ENCODE measurements around the gene KIF23.
"Not testable (repeated sequence)": the region's sequence is repeated elsewhere in the genome, so short reads cannot be mapped to it uniquely, and the experiment has no call there.

The KIF23 gene

DNA sequence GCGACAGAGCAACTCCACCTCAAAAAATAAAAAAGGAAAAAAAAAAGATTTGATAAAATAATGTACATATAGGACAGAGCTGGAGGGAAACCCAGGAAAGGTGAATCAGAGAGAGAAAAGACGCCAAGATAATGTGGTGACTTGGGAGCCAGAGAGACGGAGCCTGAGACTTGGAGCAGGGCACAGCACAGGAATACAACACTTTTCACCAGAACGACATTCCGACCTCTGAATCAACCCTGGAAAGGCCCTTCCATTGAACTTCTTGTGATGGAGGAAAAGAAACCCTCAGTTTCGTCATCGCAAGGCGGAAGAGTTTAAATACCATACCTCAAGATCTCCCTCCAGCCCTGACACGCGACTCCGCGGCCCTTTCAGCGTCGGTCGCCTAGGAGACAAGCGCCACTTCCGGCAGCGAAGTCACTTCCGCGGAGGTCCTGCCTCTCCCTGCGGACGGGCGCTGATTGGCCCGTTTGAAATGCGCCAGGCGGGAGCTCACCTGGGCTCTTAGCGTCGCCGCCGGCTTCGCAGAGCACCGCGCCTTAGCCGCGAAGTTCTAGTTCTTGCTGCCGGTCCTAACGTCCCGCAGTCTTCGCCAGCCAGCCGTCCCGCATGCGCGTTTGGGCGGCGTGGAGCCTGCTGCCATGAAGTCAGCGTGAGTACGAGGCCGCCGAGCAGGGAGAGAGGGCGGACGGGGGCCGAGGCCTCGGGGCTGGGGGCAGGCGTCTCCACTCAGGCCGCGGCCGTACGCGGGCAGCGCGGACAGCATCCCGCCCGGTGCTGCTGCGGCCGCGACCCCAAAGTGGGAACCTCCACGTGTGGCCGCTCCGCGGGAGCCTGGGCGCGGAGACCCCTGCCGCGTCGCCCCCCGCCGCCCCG is at the start of gene KIF23:
TSS of gene KIF23 (plus strand) at position 528 of the 879 bp plus-strand sequence. CDS start at position 645, 117 bp downstream.
- DNase-seq, result peak; percentile 66

- no peak for DNase-seq
These were observed 46.9 kb upstream of the KIF23 start for GRCh38 chr15:69367236-69367635.

- DNase-seq, result no peak
These were observed 44.5 kb upstream of the KIF23 start for GRCh38 chr15:69369631-69370030.

DNA sequence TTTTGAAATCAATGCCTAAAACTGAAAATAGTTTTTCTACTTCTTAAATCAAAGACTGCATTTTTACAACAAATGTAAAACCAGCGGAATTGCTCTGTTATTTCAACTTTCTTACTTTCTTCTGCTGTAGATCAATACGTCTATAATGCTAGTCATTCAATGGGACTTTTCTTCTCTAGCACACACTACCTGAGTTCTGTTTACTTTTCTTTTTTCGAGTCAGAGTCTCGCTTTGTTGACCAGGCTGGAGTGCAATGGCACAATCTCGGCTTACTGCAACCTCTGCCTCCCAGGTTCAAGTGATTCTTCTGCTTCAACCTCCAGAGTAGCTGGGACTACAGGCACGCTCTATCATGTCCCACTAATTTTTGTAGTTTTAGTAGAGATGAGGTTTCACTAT is 40.7 kb upstream of the KIF23 start:
- no peak for DNase-seq

DNA sequence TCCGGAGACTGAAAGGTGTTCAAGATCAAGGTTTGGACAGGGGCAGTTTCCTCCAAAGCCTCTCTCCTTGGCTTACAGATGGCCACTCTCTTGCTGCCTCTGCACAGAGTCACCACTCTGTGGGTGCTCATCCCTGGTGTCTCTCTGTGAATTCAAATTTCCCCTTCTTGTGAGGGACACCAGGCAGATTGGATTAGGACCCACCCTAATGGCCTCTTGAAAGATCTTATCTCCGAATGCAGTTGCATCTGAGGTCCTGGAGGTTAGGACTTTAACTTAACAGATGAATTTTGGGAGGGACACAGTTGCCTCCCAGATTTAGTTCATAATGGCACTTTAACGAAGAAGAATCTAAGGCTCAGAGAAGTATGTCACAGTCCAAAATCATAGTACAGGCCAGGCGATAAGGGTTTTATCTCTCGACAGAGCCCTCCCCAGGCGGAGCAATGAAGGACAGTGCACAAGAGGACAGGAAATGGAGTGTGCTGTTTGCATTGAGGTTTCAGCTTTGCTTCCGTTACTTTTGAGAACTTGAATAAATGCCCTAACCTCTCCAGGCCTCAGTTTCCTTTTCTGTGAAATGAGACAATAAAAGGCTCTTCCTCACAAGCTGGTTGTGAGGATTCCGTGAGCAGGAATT is 38.9 kb upstream of the KIF23 start:
- DNase-seq, result no peak

- no peak for DNase-seq
These were observed 36.8 kb upstream of the KIF23 start for GRCh38 chr15:69377216-69377970.

DNA sequence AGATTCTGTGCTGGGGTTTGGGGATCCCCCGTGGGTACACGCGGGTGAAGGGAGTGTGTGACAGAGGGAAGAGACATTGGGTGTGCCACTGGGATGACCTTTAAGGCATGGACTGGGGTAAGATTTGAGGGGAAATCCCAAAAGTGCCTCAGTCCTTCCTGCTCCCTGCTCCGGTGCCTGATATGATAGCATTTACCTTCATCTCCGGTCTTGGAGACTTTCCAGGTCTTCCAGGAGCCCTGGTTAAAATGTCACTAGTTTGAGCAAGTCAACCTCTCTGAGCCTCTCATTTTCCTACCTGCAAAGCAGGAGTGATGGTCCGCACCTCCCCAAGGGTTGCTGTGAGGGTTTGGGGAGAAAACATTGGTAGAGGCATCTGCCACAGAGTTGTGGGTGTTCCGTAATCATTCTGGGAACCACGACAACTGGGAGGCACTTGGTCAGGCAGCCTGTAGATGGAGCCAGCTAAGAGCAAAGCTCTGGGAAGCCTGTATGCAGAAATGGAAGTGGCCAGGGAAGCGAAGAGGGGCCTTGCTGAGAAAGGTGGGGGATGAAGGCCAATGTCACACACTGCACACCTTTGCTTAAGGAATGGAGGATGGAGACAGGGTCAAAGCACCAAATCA is 33.9 kb upstream of the KIF23 start:
- no peak for DNase-seq

GRCh38 chr15:69380726-69381105 is 33.4 kb upstream of the KIF23 start:
- DNase-seq, result no peak

DNA sequence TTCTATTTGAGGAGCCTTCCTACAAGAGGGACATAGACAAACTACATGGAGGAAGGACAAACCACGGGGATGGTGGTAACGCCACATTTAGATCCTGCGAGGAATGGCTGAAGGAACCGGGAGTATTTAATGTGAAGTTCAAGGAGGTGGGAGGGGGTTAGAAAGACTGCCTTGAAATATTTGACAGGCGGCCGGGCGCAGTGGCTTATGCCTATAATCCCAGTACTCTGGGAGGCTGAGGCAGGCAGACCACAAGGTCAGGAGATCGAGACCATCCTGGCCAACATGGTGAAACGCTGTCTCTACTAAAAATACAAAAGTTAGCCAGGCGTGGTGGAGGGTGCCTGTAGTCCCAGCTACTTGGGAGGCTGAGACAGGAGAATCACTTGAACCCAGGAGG is 32.0 kb upstream of the KIF23 start:
- not testable (repeated sequence) for DNase-seq

DNA sequence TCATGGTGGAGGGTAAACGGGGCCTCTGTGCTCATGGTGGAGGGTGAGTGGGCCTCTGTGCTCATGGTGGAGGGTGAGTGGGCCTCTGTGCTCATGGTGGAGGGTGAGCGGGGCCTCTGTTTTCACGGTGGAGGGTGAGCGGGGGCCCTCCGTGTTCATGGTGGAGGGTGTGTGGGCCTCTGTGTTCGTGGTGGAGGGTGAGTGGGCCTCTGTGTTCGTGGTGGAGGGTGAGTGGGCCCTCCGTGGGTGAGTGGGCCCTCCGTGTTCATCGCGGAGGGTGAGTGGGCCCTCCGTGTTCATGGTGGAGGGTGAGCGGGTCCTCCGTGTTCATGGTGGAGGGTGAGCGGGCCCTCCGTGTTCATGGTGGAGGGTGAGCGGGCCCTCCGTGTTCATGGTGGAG is 30.1 kb upstream of the KIF23 start:
- DNase-seq, result not testable (repeated sequence)

DNA sequence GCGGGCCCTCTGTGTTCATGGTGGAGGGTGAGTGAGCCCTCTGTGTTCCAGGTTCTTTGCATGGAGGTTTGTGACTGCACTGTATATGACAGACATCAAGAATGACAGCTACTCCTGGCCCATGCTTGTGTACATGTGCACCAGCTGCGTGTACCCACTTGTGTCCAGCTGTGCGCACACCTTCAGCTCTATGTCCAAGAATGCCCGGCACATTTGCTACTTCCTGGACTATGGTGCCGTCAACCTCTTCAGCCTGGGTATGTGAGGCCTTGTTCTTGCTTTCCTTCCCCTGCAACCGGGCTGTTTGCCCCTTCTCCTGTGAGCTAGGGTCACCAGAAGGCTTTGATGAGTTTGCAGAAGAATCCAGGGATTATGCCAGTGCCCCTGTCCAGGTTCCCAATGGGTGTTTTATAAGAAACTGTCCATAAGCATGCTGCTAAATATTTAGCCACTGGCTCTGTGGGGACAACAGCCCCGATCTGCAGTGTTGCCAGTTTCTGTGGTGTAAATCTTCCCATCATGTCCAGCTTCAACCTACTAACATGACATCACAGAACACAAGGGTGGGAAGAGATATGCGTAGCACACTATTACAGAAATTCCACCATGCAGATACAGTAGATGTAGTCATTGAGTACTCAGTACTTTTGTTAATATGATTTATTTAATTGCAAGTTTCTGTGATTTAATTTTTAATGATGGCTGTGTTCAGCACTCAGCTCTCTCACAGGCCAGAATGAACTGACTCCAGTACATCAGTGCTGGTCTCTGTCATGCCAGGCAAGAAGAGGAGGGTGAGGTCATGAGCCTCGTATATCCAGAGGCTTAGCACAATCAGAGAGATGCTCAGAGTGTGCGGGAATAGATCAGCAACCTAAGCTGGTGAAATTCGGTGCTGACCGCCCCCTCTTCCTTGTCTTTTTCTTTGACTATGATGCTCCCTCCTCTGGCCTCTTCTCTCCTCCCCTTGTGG is 29.2 kb upstream of the KIF23 start:
- DNase-seq, result no peak

DNA sequence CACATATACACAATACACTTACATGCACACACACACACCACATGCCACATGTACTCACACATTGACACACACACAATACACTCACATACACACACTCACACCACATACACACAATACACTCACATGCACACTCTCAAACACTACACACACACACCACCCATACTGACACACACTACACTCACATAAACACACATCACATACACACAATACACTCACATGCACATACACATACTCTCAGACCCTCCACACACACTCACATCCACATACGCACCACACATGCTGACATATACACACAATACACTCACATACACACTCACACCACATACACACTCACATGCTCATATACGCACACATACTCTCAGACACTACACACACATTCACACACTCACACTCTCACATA is 28.3 kb upstream of the KIF23 start:
- no peak for DNase-seq

DNA sequence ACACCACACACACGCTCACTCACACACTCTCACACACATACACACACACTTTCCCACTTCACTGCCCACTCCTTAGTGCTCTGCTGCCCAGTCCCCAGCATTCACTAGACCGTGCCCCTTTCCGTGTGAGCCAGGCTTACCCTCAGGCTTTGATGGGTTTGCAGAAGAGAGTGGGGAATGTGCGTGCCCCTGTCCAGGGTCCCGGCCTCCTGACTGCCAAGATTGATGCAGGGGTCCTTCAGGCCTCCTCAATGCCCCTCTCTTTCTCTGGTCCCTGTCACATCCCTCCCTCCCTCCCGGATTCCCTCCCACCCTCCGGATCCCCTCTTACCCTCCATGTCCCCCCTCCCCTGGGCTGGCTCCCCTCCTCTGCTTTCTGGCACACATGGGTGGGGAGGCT is 27.9 kb upstream of the KIF23 start:
- DNase-seq, result no peak

GRCh38 chr15:69388260-69388705 is 25.9 kb upstream of the KIF23 start:
- DNase-seq, result no peak

DNA sequence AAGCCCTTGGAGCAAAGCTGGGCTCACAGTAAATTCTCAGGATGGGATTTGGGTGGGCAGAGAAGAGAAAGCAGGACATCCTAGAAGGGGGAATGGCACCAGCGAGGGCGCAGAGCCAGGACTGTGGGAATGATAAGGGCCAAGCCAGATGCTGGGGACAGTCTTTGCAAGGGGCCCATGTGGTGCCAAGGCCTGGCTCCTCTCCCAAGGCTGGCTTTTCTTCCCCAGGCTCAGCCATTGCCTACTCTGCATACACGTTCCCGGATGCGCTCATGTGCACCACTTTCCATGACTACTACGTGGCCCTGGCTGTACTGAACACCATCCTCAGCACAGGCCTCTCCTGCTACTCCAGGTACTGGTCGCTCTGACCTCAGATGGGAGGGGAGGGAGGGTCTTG is 24.7 kb upstream of the KIF23 start:
- no peak for DNase-seq

DNA sequence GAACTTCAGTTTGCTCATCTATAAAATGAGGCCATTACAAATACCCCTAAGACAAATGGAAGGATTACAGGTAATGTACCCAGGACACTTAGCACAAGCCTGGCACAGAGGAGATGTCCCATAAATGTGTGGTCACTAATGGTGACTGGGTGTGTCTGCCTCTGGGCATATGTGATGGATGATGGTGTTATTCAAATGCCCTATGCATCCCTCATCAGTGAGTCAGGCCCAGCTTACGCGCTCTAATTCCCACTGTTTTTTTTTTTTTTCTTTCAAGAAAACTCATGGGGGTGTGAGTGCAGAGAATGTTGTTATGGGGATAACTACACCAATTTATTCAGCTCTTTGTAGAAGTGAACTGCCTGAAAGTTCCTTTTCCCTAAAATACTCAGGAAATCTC is 23.6 kb upstream of the KIF23 start:
- no peak for DNase-seq

GRCh38 chr15:69391046-69391757 is 22.9 kb upstream of the KIF23 start:
- no peak for DNase-seq

DNA sequence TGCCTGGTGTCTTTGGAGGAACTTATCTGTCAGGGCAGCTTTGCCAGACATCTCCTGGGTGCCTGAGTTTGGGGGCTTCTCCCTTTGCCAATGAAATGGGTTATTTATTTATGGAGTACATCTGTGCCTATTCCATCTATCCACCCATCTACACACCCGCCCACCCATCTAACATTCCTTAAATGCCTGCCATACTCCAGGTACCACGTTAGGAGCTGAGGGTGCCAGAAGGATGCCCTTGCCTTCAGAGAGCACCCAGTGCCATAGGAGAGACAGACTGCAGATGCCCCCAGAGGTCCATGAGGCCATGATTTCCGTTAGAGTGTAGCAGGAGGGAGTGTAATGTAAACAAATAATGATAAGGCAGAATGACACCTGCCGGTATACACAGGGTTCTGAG is 21.8 kb upstream of the KIF23 start:
- peak; percentile 20 for DNase-seq

GRCh38 chr15:69393831-69394491 is 20.2 kb upstream of the KIF23 start:
- no peak for DNase-seq

DNA sequence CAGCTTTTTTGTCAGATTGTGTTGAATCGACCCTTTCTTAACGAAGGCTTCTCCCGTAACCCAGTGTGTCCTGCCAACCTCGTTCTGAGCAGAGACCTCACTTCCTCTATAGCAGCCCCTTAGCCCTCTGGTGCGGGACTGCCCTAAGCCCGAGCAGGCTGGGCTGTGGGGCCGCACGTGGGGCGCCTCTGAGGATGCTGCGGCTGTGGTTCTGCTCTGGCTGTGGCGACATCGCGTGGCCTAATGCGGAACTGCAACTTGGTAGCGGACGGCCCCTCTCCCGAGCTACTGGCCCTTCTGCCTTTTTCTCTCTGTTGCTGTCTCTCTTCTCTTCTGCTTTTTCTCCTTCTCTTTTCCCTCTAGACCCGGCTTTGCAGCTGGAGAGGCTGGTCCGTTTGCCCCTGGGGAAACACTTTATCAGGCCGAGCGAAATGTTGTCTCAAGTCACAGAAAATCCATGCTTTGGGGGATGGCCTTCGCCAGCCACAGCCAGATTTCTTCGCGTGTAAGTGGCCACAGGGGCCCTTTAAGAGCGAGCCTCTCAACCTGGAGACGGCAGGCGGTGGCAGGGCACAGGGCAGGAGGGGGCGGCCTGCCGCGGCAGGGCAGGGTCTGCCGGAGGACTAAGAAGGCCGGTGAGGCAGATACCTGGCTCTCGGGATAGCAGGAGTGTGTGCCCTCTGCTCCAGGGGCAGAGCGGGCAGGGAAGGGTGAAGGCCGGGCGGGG is 19.4 kb upstream of the KIF23 start:
- peak; percentile 28 for DNase-seq
